K562 (cell line): ENCODE data around the gene SCUBE1. TPM values are rescaled to one million over a fixed set of nuclear protein-coding genes. Genes with fewer than 3 reads are reported as not detected.

Experiments
- ATAC-seq: fragments of 200-7000 bp; cut with Tn5 transposase; 3 replicates; pipeline ENCODE4 v1.9.1; 2020; ENCODE audit warnings: moderate library complexity
- BruUV-seq: library from RNA; stranded (reverse); fragments of 400-500 nt; replicated peaks from 2 replicates; lab custom pipeline; 2021; lab: Mats Ljungman, UMichigan
- CTCF ChIA-PET: fragments of 300-600 bp; formaldehyde crosslinking; extraction: SDS; loops from one replicate; lab custom pipeline; 2021; ENCODE audit warnings: low intra/inter-chr PET ratio; lab: Yijun Ruan, JAX
- POLR2A ChIA-PET: fragments of 300-600, 350-650 bp; sonication (Branson Sonifier 250); formaldehyde crosslinking; extraction: SDS; loops from one replicate; lab custom pipeline; 2021; ENCODE audit warnings: antibody characterized with exemption, inconsistent platforms; lab: Yijun Ruan, JAX
- DNase-seq, 4 experiments: peaks; one replicate each; pipeline versions ENCODE4 v3.0.0 to v3.0.0-alpha.2; 2011 to 2018; ENCODE audit warnings: low spot score in 3 of 4, mixed read lengths in 3 of 4; ENCODE audit errors: extremely low read depth in 1 of 4
- FAIRE-seq: peaks from 2 replicates; lab custom pipeline; 2011; peaks lifted over from hg19 to GRCh38; lab: Jason Lieb, UNC
- H2AFZ ChIP-seq: 2 replicates; pipeline ENCODE4 v1.6.0; 2011; ENCODE audit warnings: low read depth, low read length, control low read depth, inconsistent platforms
- H3K27ac ChIP-seq: fragments of 200-600 bp; 3 replicates; pipeline ENCODE4 v1.8.0; 2011; ENCODE audit warnings: low read depth, mild to moderate bottlenecking, control low read depth, inconsistent platforms, low read length, moderate library complexity, mixed read lengths; ENCODE audit errors: extremely low read depth
- H3K27me3 ChIP-seq, 2 experiments: fragments of 300-600 bp in 1 of 2; 2 replicates in 1 of 2; 3 replicates in 1 of 2; pipeline versions ENCODE4 v1.6.0 to v1.8.0; 2011; ENCODE audit warnings: inconsistent platforms in 2 of 2, low read length in 2 of 2, mild to moderate bottlenecking in 1 of 2, mixed read lengths in 1 of 2, moderate library complexity in 1 of 2; ENCODE audit not compliant: control insufficient read depth in 2 of 2, insufficient read depth in 2 of 2
- H3K36me3 ChIP-seq: fragments of 300-600 bp; 3 replicates; pipeline ENCODE4 v1.8.0; 2011; ENCODE audit warnings: mild to moderate bottlenecking, low read length, inconsistent platforms; ENCODE audit not compliant: control insufficient read depth, insufficient read depth
- H3K4me1 ChIP-seq, 2 experiments: fragments of 200-600 bp in 1 of 2; replicated peaks in 1 of 2; 2 replicates in 1 of 2; 3 replicates in 1 of 2; pipeline versions ENCODE4 v1.5.1 to v1.8.0; 2011; ENCODE audit warnings: inconsistent platforms in 2 of 2, low read length in 2 of 2, mild to moderate bottlenecking in 1 of 2, mixed read lengths in 1 of 2, moderate library complexity in 1 of 2; ENCODE audit not compliant: control insufficient read depth in 2 of 2, insufficient read depth in 2 of 2
- H3K4me2 ChIP-seq: 2 replicates; pipeline ENCODE4 v1.6.1; 2011; ENCODE audit warnings: low read length, control low read depth, inconsistent platforms, mixed read lengths; ENCODE audit not compliant: insufficient read depth
- H3K4me3 ChIP-seq: fragments of 200-600 bp; sonication (generic), shearing (Covaris generic); 2 replicates; pipeline ENCODE4 v1.5.1; 2016; ENCODE audit warnings: control low read depth, inconsistent platforms
- H3K79me2 ChIP-seq: fragments of 200-600 bp; 3 replicates; pipeline ENCODE4 v1.8.0; 2011; ENCODE audit warnings: low read length, inconsistent platforms; ENCODE audit not compliant: control insufficient read depth, insufficient read depth
- H3K9ac ChIP-seq, 2 experiments: 2 replicates each; pipeline versions ENCODE4 v1.6.0 to v1.6.1; 2011; ENCODE audit warnings: low read depth in 2 of 2, low read length in 2 of 2, control low read depth in 1 of 2, inconsistent platforms in 1 of 2, mild to moderate bottlenecking in 1 of 2, mixed read lengths in 1 of 2; ENCODE audit not compliant: insufficient read depth in 1 of 2
- H3K9me1 ChIP-seq: one replicate; pipeline ENCODE4 v1.6.0; 2011; ENCODE audit warnings: inconsistent platforms, mild to moderate bottlenecking, low read length, moderate library complexity; ENCODE audit not compliant: control insufficient read depth, insufficient read depth
- H3K9me3 ChIP-seq: replicated peaks from 2 replicates; pipeline ENCODE4 v1.5.1; 2011; ENCODE audit warnings: low read depth, low read length, inconsistent platforms; ENCODE audit not compliant: control insufficient read depth, insufficient read depth
- H4K20me1 ChIP-seq: replicated peaks from 2 replicates; pipeline ENCODE4 v1.6.1; 2011; ENCODE audit warnings: low read length, inconsistent platforms, mixed read lengths; ENCODE audit not compliant: control insufficient read depth, insufficient read depth
- AFF4 ChIP-seq: sonication (generic); formaldehyde crosslinking; IDR thresholded peaks from 2 replicates; pipeline ENCODE4 v1.8.0; 2023; ENCODE audit warnings: mild to moderate bottlenecking, missing genetic modification reagents
- ZNF444 ChIP-seq: fragments of 250-450 bp; sonication (Bioruptor Pico); IDR thresholded peaks from 2 replicates; pipeline ENCODE4 v1.4.0; 2020; ENCODE audit warnings: mild to moderate bottlenecking, moderate library complexity
- WGBS: fragments of 100-300 bp; shearing (Covaris generic); methylation state at CpG from one replicate; pipeline ENCODE4 v1.1.6; 2016; ENCODE audit warnings: low coverage, mixed read lengths; ENCODE audit not compliant: insufficient coverage; ENCODE audit errors: missing lambda C conversion rate; 5-methylcytosine and 5-hydroxymethylcytosine counted together
- in situ Hi-C: fragments of 300-500 bp; cut with MboI; formaldehyde crosslinking; loops from 4 replicates; pipeline ENCODE4 v1.15.0; 2018; ENCODE audit warnings: inconsistent platforms, mixed read lengths
- intact Hi-C: fragments of 100-400 bp; cut with micrococcal nuclease; formaldehyde crosslinking; loops from 2 replicates; pipeline ENCODE4 v1.14.2; 2022
- polyA plus RNA-seq, 8 experiments: library from polyadenylated mRNA; depleted of rRNA in 4 of 8; stranded (reverse) in 5 of 8; unstranded in 3 of 8; fragments of >200 nt; fragmentation: Nextera tagmentation in 2 of 8; fragmentation: Illumina TruSeq in 1 of 8; extraction: Ambion mirVana in 2 of 8; extraction: Trizol in 1 of 8; gene quantifications; 2 replicates each; pipeline versions ENCODE4 v1.2.1 to v1.2.3, GENCODE V29; 2011 to 2014; ENCODE audit warnings: inconsistent platforms in 1 of 8, missing spikeins in 1 of 8
- total RNA-seq, 7 experiments: library from RNA; depleted of rRNA in 6 of 7; stranded (reverse); fragments of >200 nt in 6 of 7; fragmentation: Illumina TruSeq in 2 of 7; extraction: Trizol in 2 of 7; gene quantifications; 2 replicates each; pipeline versions ENCODE4 v1.2.1 to v1.2.3, GENCODE V29; 2011 to 2021; ENCODE audit warnings: low replicate concordance in 1 of 7

SCUBE1 gene
- total and polyA plus RNA-seq, 9 of the 15 experiments (the other 6 are each of a cell fraction or from before 2014, with no cell fraction given), result 0.03 to 0.47 (median 0.29) TPM; not detected in 6

- no peaks in the 10 kb centered on the region for H3K9me1 ChIP-seq
- H3K4me1 ChIP-seq, result no peaks in the 10 kb centered on the region
- no peak overlapping the region for H3K27ac ChIP-seq
- no peaks in the 10 kb centered on the region for H3K36me3 ChIP-seq
- no peaks in the 10 kb centered on the region for H3K79me2 ChIP-seq
- CTCF ChIA-PET, result interaction anchor here (0.5 to 0.8 kb wide), 2 partner anchors 131 to 188 kb away, joined by 3 read pairs; no protein-coding TSS in a partner anchor
- H3K9ac ChIP-seq, result no peak overlapping the region
- no peaks in the 10 kb centered on the region for H3K9me3 ChIP-seq
- BruUV-seq, result no TSS peak
- DNase-seq, result no peak
- no peak for ATAC-seq
- POLR2A ChIA-PET, result no interaction called here
- in situ Hi-C loops, result no loop called here
- H2AFZ ChIP-seq, result no peak overlapping the region
- no peak overlapping the region for H3K4me3 ChIP-seq
- intact Hi-C loops, result no loop called here
- 7% methylated on average over 5 of the region's 5 CpGs for WGBS
- H4K20me1 ChIP-seq, result peaks cover 11% of the 10 kb centered on the region; the same call in 1 of the 2 replicates
- no peak for FAIRE-seq
- no peak overlapping the region for H3K4me2 ChIP-seq
- TF ChIP-seq ZNF444 (CRISPR knock-in tag) (no peak), AFF4 (CRISPR knock-in tag) (no peak)
- peaks cover 17 to 93% of the 10 kb centered on the region in 2 experiments for H3K27me3 ChIP-seq
These were observed 89.3 kb downstream of the SCUBE1 start for GRCh38 chr22:43253839-43254238.
